ENCODE results near the gene HECTD1. TPM values are rescaled to one million over a fixed set of nuclear protein-coding genes. Genes with fewer than 3 reads are reported as not detected.

HECTD1 gene
- total RNA-seq, 1 donor from 2014 or later, result 161 TPM

DNA sequence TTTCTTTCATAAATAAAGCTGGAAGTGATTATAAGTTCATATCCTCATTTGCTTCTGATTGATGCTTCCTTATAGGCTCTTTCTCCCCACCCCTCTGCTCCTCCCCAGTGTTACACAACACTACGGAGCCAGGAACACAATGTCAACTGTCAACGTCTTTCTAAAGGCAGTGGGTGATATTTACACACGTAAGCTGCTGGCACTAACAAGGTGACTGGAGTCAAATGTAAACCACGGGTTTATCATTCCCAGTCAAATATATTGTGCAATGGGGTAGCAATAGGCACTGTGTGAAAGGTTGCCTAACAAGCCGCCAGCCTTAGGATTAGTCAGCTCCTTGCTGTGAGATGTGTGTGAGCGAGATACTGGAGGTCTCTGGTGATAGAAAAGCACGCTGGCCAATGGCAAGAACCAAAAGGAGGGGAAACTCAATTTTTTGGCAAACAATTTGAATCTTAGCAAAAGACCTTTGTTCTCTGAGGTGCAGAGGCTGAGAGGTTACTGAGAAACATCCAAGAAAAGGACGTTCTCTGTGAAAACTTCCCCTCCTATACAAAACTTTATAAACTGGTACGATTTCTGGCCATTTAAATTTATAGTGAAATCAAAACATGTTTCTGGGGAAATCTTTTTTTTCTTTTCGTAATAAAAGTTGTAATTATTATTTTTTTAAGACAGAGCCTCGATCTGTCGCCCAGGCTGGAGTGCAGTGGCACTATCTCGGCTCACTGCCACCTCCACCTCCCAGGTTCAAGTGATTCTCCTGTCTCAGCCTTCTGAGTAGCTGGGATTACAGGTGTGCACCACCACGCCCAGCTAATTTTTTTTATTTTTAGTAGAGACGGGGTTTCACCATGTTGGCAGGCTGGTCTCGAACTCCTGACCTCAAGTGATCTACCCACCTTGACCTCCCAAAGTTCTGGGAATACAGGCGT lies 22.3 kb upstream of the HECTD1 start:
- Histone ChIP-seq H3K36me3 (no peaks in the 10 kb centered on the region), H3K27ac (peak overlapping the region; percentile 60), H3K4me3 (no peak overlapping the region), H3K27me3 (no peaks in the 10 kb centered on the region), H3K9me3 (no peaks in the 10 kb centered on the region), H3K4me1 (peaks cover 17% of the 10 kb centered on the region)
- intact Hi-C loops (cut with DNase I), result no loop called here
- TF ChIP-seq, protein P1, sequence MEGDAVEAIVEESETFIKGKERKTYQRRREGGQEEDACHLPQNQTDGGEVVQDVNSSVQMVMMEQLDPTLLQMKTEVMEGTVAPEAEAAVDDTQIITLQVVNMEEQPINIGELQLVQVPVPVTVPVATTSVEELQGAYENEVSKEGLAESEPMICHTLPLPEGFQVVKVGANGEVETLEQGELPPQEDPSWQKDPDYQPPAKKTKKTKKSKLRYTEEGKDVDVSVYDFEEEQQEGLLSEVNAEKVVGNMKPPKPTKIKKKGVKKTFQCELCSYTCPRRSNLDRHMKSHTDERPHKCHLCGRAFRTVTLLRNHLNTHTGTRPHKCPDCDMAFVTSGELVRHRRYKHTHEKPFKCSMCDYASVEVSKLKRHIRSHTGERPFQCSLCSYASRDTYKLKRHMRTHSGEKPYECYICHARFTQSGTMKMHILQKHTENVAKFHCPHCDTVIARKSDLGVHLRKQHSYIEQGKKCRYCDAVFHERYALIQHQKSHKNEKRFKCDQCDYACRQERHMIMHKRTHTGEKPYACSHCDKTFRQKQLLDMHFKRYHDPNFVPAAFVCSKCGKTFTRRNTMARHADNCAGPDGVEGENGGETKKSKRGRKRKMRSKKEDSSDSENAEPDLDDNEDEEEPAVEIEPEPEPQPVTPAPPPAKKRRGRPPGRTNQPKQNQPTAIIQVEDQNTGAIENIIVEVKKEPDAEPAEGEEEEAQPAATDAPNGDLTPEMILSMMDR (IDR thresholded peaks at IDR 0.05), result no peak
- DNase-seq (peak; percentile 68), ATAC-seq (peak; percentile 98)

DNA sequence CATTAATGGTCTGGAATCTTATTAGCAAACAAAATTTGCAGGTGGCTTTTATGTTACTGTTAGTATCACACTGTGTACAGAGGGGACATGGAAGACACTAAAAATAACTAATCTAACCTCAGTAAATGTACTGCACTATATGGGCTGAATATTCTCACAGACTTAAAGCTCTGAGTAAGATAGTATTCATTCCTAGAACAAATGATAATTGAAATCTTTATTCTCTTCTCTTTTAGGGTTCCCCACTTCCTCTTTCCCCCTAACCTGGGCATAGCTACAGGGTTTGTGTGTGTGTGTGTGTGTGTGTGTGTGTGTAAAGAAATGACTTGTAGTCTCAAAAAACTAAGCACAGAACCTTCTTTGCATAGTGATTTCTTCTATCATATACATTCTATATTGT lies 21.4 kb upstream of the HECTD1 start:
- TF ChIP-seq, protein P1 (IDR thresholded peaks at IDR 0.05), result no peak
- DNase-seq, result no peak
- H3K9me3 ChIP-seq, result no peaks in the 10 kb centered on the region
- no peak overlapping the region for H3K4me3 ChIP-seq
- H3K4me1 ChIP-seq, result peaks cover 17% of the 10 kb centered on the region
- ATAC-seq, result no peak
- H3K27me3 ChIP-seq, result no peaks in the 10 kb centered on the region
- H3K36me3 ChIP-seq, result no peaks in the 10 kb centered on the region
- intact Hi-C loops (cut with DNase I), result no loop called here
- H3K27ac ChIP-seq, result peak overlapping the region; percentile 60

DNA sequence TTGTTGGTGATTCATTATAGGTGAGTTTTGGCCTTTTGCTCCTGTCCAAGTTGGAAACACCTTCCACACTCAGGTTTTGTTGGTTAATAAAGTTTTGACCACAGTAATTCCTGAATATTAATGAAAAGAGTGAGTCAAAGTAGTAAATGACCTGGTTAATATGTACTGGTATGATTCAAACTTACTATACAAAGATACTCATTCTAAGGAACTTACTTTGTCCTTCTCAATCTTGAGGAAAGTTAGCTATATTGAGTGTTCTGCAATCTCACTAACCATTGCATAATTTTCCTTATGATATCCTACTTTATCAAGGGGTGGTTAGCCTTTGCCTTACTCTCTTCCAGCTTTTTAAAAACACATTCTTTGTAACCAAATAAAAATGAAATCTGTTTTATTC lies 20.9 kb upstream of the HECTD1 start:
- ATAC-seq (no peak), DNase-seq (no peak)
- intact Hi-C loops (cut with DNase I), result no loop called here
- TF ChIP-seq, protein P1 (IDR thresholded peaks at IDR 0.05), result no peak
- Histone ChIP-seq H3K4me1 (peaks cover 17% of the 10 kb centered on the region), H3K27me3 (no peaks in the 10 kb centered on the region), H3K9me3 (no peaks in the 10 kb centered on the region), H3K27ac (peak overlapping the region; percentile 60), H3K4me3 (no peak overlapping the region), H3K36me3 (no peaks in the 10 kb centered on the region)

DNA sequence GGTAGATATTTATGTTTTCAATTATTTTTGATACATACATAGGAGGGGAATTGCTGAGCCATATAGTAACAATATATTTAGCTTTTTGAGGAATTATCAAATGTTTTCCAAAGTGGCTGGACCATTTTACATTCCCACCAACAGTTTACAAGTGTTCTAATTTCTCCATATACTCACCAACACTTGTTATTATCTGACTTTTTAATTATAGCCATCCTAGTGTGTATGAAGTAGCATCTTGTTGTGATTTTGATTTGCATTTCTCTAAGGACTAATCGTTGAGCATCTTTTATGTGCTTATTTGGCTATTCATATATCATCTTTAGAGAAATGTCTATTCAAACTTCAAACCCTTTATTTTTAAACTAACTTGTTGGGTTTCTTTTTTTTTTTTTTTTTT lies 17.2 kb upstream of the HECTD1 start:
- H3K27ac ChIP-seq, result no peak overlapping the region
- no peak overlapping the region for H3K4me3 ChIP-seq
- no peaks in the 10 kb centered on the region for H3K36me3 ChIP-seq
- H3K4me1 ChIP-seq, result peaks cover 13% of the 10 kb centered on the region
- no peak for DNase-seq
- intact Hi-C loops (cut with DNase I), result no loop called here
- ATAC-seq, result no peak
- TF ChIP-seq, protein P1 (IDR thresholded peaks at IDR 0.05), result no peak
- no peaks in the 10 kb centered on the region for H3K9me3 ChIP-seq
- H3K27me3 ChIP-seq, result no peaks in the 10 kb centered on the region

DNA sequence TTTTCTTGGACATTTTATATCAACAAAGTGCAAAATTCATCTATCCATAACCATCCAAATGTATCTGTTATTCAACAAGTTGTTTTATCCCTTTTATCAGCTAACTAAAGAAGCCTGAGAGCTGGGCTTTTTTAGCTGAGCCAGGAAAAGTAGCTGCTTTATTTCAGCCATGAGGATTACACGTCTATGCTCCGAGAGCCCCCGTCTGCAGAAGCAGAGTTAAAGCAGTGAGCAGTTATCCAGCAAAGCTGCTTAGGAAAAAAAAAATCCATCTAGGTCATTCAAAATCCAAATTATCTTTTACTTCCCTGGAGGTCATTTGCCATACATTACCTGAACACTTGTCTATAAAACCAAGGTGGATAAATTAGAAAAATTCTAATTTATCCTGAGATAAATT lies 15.7 kb upstream of the HECTD1 start:
- ATAC-seq (no peak), DNase-seq (no peak)
- intact Hi-C loops (cut with DNase I), result no loop called here
- H3K27me3 ChIP-seq, result no peaks in the 10 kb centered on the region
- TF ChIP-seq, protein P1 (IDR thresholded peaks at IDR 0.05), result no peak
- H3K27ac ChIP-seq, result no peak overlapping the region
- H3K36me3 ChIP-seq, result no peaks in the 10 kb centered on the region
- H3K9me3 ChIP-seq, result no peaks in the 10 kb centered on the region
- H3K4me1 ChIP-seq, result peaks cover 4% of the 10 kb centered on the region
- H3K4me3 ChIP-seq, result no peak overlapping the region
